Activated naive CD8-positive, alpha-beta T cell treated with anti-CD3 and anti-CD28 coated beads, Interleukin-2, amount 50 U/mL, for 24 hours (primary cell): ENCODE data around the gene LACC1.

Experiments used
- ATAC-seq: fragments of 150-1000 bp; cut with Tn5 transposase; one replicate; pipeline ENCODE4 v1.10.0; 2021
- DNase-seq: peaks from one replicate; pipeline ENCODE4 v3.0.0; 2021
- H3K27ac Mint-ChIP-seq: one replicate; pipeline ENCODE4 v1.8.0; 2021; ENCODE audit warnings: mild to moderate bottlenecking, mixed read lengths
- H3K27me3 Mint-ChIP-seq: one replicate; pipeline ENCODE4 v1.8.0; 2021; ENCODE audit warnings: mixed read lengths
- H3K36me3 Mint-ChIP-seq: one replicate; pipeline ENCODE4 v1.8.0; 2021; ENCODE audit warnings: low read depth, mixed read lengths
- H3K4me1 Mint-ChIP-seq: one replicate; pipeline ENCODE4 v1.8.0; 2021; ENCODE audit warnings: mixed read lengths
- H3K4me3 Mint-ChIP-seq: one replicate; pipeline ENCODE4 v1.8.0; 2021; ENCODE audit warnings: mild to moderate bottlenecking, moderate library complexity, mixed read lengths
- H3K9me3 Mint-ChIP-seq: one replicate; pipeline ENCODE4 v1.8.0; 2021; ENCODE audit warnings: mixed read lengths

The LACC1 gene

GRCh38 chr13:43911871-43912270, 32.2 kb downstream of the LACC1 start:
- ATAC-seq = no peak
- no peak for DNase-seq
- no peaks in the 10 kb centered on the region for H3K36me3 Mint-ChIP-seq
- H3K4me3 Mint-ChIP-seq = no peak overlapping the region
- no peaks in the 10 kb centered on the region for H3K9me3 Mint-ChIP-seq
- H3K27me3 Mint-ChIP-seq = peaks cover 12% of the 10 kb centered on the region
- peaks cover 6% of the 10 kb centered on the region for H3K4me1 Mint-ChIP-seq
- no peak overlapping the region for H3K27ac Mint-ChIP-seq

GRCh38 chr13:43915451-43915850, 35.7 kb downstream of the LACC1 start:
- Mint-ChIP-seq H3K36me3 (no peaks in the 10 kb centered on the region), H3K9me3 (no peaks in the 10 kb centered on the region), H3K27me3 (peaks cover 7% of the 10 kb centered on the region), H3K4me3 (no peak overlapping the region), H3K27ac (no peak overlapping the region), H3K4me1 (no peaks in the 10 kb centered on the region)
- ATAC-seq = no peak
- DNase-seq = no peak

GRCh38 chr13:43916828-43917227, 37.1 kb downstream of the LACC1 start:
- H3K27ac Mint-ChIP-seq = no peak overlapping the region
- H3K4me3 Mint-ChIP-seq = no peak overlapping the region
- H3K36me3 Mint-ChIP-seq = no peaks in the 10 kb centered on the region
- peaks cover 7% of the 10 kb centered on the region for H3K27me3 Mint-ChIP-seq
- H3K9me3 Mint-ChIP-seq = no peaks in the 10 kb centered on the region
- DNase-seq = no peak
- H3K4me1 Mint-ChIP-seq = no peaks in the 10 kb centered on the region
- no peak for ATAC-seq

- Mint-ChIP-seq H3K27me3 (peaks cover 1% of the 10 kb centered on the region), H3K27ac (no peak overlapping the region), H3K4me3 (no peak overlapping the region), H3K9me3 (no peaks in the 10 kb centered on the region), H3K36me3 (no peaks in the 10 kb centered on the region), H3K4me1 (no peaks in the 10 kb centered on the region)
- no peak for DNase-seq
- ATAC-seq = no peak
Measured at GRCh38 chr13:43918636-43919035, 38.9 kb downstream of the LACC1 start.

DNA sequence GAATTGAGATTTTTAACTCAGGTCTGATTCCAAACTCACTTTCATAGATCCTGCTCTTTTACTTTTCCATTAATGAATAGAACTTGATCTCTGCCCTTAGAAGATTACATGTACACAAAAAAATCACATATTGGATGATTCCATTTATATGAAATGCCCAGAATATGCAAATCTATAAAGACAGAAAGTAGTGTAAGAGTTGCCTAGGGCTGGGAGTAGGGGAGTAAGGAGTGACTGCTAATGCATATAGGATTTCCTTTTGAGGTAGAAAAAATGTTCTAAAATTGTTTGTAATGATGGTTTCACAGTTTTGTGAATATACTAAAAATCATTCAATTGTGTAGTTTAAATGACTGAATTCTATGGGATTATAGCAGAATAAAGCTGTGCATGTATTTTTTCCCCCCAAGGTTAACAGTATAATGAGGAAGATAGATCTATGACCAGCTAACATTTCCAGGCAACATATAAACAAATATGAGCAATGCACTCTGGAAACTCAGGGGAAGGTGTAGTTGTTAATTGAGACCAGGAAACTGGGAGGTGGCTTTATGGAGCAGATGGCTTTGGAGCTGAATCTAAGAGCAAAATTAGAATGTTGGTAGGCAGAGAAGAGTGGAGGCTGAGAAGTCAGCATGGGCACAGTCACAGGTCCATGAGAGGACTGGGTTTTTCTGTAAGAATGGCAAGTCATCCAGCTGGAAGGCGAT, 41.4 kb downstream of the LACC1 start:
- peaks cover 1% of the 10 kb centered on the region for H3K27me3 Mint-ChIP-seq
- H3K36me3 Mint-ChIP-seq = no peaks in the 10 kb centered on the region
- DNase-seq = no peak
- no peak overlapping the region for H3K4me3 Mint-ChIP-seq
- no peak for ATAC-seq
- no peaks in the 10 kb centered on the region for H3K9me3 Mint-ChIP-seq
- no peaks in the 10 kb centered on the region for H3K4me1 Mint-ChIP-seq
- no peak overlapping the region for H3K27ac Mint-ChIP-seq

DNA sequence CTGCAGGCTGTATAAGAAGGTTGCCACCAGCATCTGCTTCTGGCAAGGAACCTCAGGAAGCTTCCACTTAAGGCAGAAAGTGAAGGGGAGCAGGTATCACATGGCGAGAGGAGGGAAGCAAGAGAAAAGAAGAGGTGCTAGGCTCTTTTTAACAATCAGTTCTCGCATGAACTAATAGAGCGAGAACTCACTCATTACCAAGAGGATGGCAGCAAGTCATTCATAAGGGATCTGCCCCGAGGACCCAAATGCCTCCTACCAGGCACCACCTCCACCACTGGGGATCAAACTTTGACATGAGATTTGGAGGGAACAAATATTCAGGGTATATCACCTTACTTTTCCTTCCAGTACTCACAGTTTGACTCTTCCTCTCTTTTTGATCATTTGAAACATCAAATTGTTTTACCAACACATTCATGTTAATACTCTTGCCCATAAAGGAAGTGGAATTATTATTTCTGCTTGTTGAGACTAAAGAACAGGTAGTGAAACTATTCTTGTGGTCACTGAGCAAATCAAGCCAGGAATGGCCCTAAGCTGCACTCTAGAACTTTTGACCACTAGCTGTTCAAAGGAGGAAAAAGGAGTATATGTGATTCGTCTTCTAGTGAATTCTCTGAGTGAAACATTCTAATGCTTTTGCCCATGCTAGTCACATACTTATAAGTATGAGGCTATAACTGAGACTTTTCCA, 45.0 kb downstream of the LACC1 start:
- ATAC-seq = no peak

DNA sequence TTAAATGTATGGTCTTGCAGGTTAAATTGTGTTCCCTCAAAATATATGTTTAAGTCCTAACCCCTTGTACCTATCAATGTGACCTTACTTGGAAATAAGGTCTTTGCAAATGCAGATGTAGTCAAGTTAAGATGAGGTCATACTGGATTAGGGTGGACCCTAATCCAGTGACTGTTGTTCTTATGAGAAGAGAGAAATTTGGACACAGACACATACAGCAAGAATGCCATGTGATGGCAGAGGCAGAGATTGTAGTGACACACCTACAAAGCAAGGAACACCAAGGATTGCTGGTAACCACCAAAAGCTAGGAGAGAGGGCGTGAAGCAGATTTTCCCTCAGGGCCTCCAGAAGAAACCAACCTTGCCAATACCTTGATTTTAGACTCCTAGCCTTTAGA, 50.2 kb downstream of the LACC1 start:
- Mint-ChIP-seq H3K9me3 (no peaks in the 10 kb centered on the region), H3K27me3 (no peaks in the 10 kb centered on the region), H3K27ac (no peak overlapping the region), H3K36me3 (no peaks in the 10 kb centered on the region), H3K4me1 (no peaks in the 10 kb centered on the region), H3K4me3 (no peak overlapping the region)
- DNase-seq = no peak
- no peak for ATAC-seq

More for the DNA sequence above, 45.0 kb downstream of the LACC1 start:
- Mint-ChIP-seq H3K9me3 (no peaks in the 10 kb centered on the region), H3K4me1 (no peaks in the 10 kb centered on the region), H3K36me3 (no peaks in the 10 kb centered on the region), H3K4me3 (no peak overlapping the region), H3K27ac (no peak overlapping the region), H3K27me3 (peaks cover 1% of the 10 kb centered on the region)
- DNase-seq = no peak

DNA sequence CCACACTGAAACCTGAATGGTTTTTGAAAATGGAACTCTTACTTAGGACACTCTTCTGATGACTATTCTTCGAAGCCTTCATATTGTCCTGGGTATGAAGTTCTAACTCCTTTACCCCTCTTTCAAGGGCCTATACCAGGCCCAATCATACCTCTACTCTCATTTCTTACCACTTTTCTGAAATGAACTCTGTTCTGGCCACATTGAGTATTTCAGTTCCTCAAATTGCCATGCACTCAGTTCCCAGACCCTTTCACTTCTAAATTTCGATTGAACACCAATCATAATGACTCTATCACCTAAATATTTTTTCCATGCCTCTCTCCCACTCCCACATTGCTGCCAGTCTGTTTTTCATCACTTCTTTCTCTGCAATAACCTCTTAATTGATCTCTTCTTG, 53.7 kb downstream of the LACC1 start:
- Mint-ChIP-seq H3K27ac (no peak overlapping the region), H3K4me3 (no peak overlapping the region), H3K36me3 (no peaks in the 10 kb centered on the region), H3K27me3 (peaks cover 2% of the 10 kb centered on the region), H3K4me1 (no peaks in the 10 kb centered on the region), H3K9me3 (no peaks in the 10 kb centered on the region)
- ATAC-seq (peak; percentile 33), DNase-seq (no peak)

DNA sequence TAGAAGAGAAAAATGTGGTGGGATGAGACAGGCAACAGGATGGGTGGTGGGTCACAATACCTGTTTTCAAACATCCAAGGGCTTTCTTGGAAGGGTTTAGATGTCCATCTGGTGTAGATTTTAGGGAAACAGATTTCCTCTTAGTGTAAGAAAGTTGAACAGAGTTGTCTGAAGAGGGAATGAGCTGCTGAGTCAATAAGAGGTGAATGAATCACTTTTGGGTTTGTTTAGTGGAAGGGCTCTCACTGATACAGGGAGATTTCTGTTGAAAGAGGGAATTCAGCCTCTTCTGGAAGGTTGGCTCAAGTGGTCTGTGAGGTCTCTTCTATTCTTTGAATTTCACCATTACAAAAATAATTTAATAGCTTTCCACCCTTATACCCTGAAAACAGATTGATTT, 54.6 kb downstream of the LACC1 start:
- Mint-ChIP-seq H3K4me3 (no peak overlapping the region), H3K27me3 (peaks cover 2% of the 10 kb centered on the region), H3K9me3 (no peaks in the 10 kb centered on the region), H3K27ac (no peak overlapping the region), H3K36me3 (no peaks in the 10 kb centered on the region), H3K4me1 (no peaks in the 10 kb centered on the region)
- DNase-seq = no peak
- no peak for ATAC-seq

DNA sequence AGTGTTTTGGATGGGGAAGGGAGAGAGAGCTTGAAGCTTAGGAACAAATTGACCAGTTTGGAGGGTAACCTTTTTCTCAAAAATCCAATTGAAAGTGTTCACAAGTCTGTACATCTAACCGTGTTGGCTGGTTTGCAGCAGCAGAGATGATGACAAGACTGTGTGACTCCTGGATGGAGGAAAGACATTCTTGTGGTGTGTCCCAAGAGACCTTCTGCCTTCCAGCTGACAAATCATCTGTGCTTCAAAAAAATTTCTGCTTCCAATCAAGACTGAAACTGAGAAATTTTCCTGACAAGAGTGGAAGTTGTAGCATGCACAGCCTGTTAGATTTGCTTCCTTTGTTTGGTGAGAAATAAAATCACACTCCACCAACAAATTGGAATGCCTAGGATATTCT, 56.2 kb downstream of the LACC1 start:
- Mint-ChIP-seq H3K4me3 (no peak overlapping the region), H3K27me3 (peaks cover 2% of the 10 kb centered on the region), H3K36me3 (no peaks in the 10 kb centered on the region), H3K9me3 (no peaks in the 10 kb centered on the region), H3K4me1 (no peaks in the 10 kb centered on the region), H3K27ac (no peak overlapping the region)
- DNase-seq (no peak), ATAC-seq (no peak)

GRCh38 chr13:43936647-43937046, 56.9 kb downstream of the LACC1 start:
- DNase-seq (no peak), ATAC-seq (no peak)
- Mint-ChIP-seq H3K4me1 (no peaks in the 10 kb centered on the region), H3K27me3 (peaks cover 2% of the 10 kb centered on the region), H3K27ac (no peak overlapping the region), H3K4me3 (no peak overlapping the region), H3K36me3 (no peaks in the 10 kb centered on the region), H3K9me3 (no peaks in the 10 kb centered on the region)

DNA sequence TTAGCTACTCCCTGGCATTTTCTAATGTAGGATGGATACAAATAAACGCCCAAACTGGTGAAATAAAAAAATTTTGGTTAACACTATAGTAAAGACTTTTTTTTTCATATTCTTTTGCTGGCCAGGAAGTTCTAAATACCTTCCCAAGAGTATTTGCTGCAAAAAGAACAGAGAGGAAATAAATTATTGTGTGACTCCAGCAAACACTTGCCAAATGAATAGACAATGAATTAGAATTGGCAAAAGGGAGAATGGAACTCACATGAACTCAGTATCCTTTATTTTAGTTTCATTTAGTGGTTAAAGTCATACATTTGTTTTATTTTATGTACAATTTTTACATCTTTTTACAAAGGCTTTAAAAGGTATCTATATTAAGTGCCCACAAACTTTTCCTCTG, 58.1 kb downstream of the LACC1 start:
- H3K27ac Mint-ChIP-seq = no peak overlapping the region
- DNase-seq = no peak
- ATAC-seq = no peak
- no peaks in the 10 kb centered on the region for H3K36me3 Mint-ChIP-seq
- H3K27me3 Mint-ChIP-seq = peaks cover 7% of the 10 kb centered on the region
- no peaks in the 10 kb centered on the region for H3K4me1 Mint-ChIP-seq
- no peak overlapping the region for H3K4me3 Mint-ChIP-seq
- H3K9me3 Mint-ChIP-seq = no peaks in the 10 kb centered on the region

DNA sequence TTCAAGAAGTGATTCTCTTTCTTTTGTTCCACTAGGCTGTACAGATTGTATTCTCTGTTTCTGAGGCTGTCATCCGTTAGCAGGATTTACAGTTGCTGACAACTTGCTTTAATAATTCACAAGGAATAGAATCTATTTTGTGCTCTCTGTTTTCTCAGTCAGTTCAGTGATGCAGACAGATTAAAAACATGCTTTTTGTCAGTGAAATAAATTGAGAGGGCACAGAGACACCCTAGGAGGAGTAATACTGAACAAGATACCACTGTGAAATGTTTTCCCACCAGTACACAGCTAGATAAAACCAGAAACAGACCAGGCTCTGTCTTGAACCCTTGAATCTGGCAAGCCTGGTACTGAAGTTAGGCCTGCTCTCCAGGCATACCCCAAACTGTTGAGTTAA, 58.7 kb downstream of the LACC1 start:
- ATAC-seq (no peak), DNase-seq (no peak)
- H3K9me3 Mint-ChIP-seq = no peaks in the 10 kb centered on the region
- H3K36me3 Mint-ChIP-seq = no peaks in the 10 kb centered on the region
- H3K27me3 Mint-ChIP-seq = peaks cover 10% of the 10 kb centered on the region
- H3K27ac Mint-ChIP-seq = no peak overlapping the region
- H3K4me3 Mint-ChIP-seq = no peak overlapping the region
- H3K4me1 Mint-ChIP-seq = no peaks in the 10 kb centered on the region

- Mint-ChIP-seq H3K4me1 (no peaks in the 10 kb centered on the region), H3K27me3 (peaks cover 10% of the 10 kb centered on the region), H3K36me3 (no peaks in the 10 kb centered on the region), H3K9me3 (no peaks in the 10 kb centered on the region), H3K4me3 (no peak overlapping the region), H3K27ac (no peak overlapping the region)
- ATAC-seq = no peak
- no peak for DNase-seq
Measured at GRCh38 chr13:43939086-43939485, 59.4 kb downstream of the LACC1 start.

- no peak overlapping the region for H3K27ac Mint-ChIP-seq
- H3K4me1 Mint-ChIP-seq = no peaks in the 10 kb centered on the region
- no peaks in the 10 kb centered on the region for H3K9me3 Mint-ChIP-seq
- no peaks in the 10 kb centered on the region for H3K36me3 Mint-ChIP-seq
- DNase-seq (no peak), ATAC-seq (no peak)
- peaks cover 8% of the 10 kb centered on the region for H3K27me3 Mint-ChIP-seq
- no peak overlapping the region for H3K4me3 Mint-ChIP-seq
Measured at GRCh38 chr13:43942286-43942685, 62.6 kb downstream of the LACC1 start.
